ENCODE measurements around the gene ERICH3. TPM values are rescaled to one million over a fixed set of nuclear protein-coding genes. Genes with fewer than 3 reads are reported as not detected.
A peak's percentile ranks its signal among the peaks of the same experiment; 100 is the strongest.

ERICH3 gene
- total RNA-seq, 2 donors from 2014 or later, result not detected

- H3K9ac ChIP-seq (ENCODE audit: extremely low read depth, low read length, poor library complexity, severe bottlenecking), result no peak overlapping the region
- H3K36me3 ChIP-seq (ENCODE audit: control insufficient read depth, insufficient read depth, low read length), result no peaks in the 10 kb centered on the region
- Mint-ChIP-seq H3K36me3 (ENCODE audit: low read depth) (no peaks in the 10 kb centered on the region), H3K9me3 (no peaks in the 10 kb centered on the region), H3K27me3 (ENCODE audit: insufficient read depth) (no peaks in the 10 kb centered on the region), H3K4me1 (peaks cover 10% of the 10 kb centered on the region), H3K4me3 (no peak overlapping the region), H3K27ac (no peak overlapping the region)
- 31 to 65% methylated on average over 2 to 4 of the region's 4 CpGs for WGBS, 2 experiments (ENCODE audit: insufficient coverage in 1 of 2, insufficient read length in 1 of 2)
- peak; percentile 77 for DNase-seq
- no peaks in the 10 kb centered on the region for H3K9me3 ChIP-seq (ENCODE audit: control insufficient read depth, low read length)
- no peak for TF ChIP-seq CTCF (conservative IDR thresholded peaks at IDR 0.05)
- H3K27me3 ChIP-seq (ENCODE audit: control insufficient read depth, insufficient read depth, low read length, poor library complexity, severe bottlenecking), result no peaks in the 10 kb centered on the region
- no peak overlapping the region for H3K4me3 ChIP-seq (ENCODE audit: low read length)
- no peaks in the 10 kb centered on the region for H3K4me1 ChIP-seq (ENCODE audit: control insufficient read depth, insufficient read depth, low read length)
- no peak overlapping the region for H3K27ac ChIP-seq (ENCODE audit: low read depth, low read length)
Measured at GRCh38 chr1:74522148-74522547, 151.4 kb downstream of the ERICH3 start.

Other genes with a start within 250 kb of the ERICH3 start
- not detected for gene LRRC53, start 161.2 kb downstream of the ERICH3 start, total RNA-seq
- 10 to 100 TPM; 17.4 to 30.6 TPM for gene CRYZ, start 59.3 kb upstream of the ERICH3 start, total RNA-seq
- gene TYW3, start 59.4 kb upstream of the ERICH3 start, total RNA-seq, result 10 to 100 TPM; 14.8 to 18.9 TPM